Measurements from ENCODE around the gene SPAG7.
A peak's percentile ranks its signal among the peaks of the same experiment; 100 is the strongest.

SPAG7 gene

DNA sequence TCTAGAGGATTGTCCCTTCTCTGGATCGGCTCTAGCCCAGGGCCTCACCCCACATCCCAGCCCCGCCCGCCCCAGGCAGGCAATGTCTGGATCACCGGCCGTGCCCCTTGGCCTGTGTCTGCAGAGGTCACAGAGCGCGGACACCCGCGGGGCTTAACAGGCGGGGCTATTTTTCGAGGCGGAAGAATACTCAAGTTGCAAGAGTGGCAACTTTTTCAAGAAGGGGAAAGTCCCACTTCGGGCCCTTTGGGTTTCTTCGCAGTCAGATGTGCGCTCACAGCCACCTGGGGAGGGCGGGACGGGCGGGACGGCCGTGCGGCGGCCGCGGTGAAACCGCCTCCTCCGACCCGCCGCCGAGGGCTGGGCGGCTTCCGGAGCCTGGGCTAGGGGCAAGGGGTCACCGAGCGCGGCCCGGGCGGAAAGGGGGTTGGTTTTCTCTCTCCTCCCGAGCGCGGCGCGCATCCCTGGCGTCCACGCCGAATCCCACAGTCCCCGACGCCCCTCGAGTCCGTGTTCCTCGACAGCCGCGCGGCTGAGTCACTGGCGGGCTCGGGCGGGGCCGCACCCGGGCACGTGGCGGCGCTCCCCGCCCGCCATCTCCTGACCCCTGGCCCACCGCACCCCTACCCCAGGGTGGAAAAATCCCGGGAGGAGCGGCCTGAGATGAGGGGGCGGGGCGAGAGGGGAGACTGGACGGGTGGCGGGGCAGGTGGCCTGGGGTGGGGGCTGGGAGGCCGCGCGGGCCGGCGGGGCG is 18.1 kb downstream of the SPAG7 start:
- peak; percentile 54 for DNase-seq

DNA sequence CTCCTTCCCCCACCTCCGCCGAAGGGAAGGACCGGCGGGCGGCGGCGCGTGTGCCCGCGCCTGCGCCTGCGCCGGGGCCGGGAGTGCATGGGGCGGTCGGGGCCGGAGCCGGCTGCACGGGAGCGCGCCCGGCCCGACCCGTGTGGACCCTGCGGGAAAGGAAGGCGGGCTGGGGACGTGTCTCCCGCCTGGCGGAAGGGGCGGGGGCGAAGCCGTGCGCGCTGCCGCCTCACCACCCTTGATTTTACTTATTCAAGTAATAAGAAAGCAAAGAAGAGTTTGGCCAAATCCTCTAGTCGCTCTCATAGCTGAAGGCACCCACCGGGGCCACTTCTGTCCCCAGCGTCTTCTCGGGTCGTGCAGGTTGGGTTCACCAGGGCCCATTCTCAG is 18.7 kb downstream of the SPAG7 start:
- DNase-seq = peak; percentile 58

DNA sequence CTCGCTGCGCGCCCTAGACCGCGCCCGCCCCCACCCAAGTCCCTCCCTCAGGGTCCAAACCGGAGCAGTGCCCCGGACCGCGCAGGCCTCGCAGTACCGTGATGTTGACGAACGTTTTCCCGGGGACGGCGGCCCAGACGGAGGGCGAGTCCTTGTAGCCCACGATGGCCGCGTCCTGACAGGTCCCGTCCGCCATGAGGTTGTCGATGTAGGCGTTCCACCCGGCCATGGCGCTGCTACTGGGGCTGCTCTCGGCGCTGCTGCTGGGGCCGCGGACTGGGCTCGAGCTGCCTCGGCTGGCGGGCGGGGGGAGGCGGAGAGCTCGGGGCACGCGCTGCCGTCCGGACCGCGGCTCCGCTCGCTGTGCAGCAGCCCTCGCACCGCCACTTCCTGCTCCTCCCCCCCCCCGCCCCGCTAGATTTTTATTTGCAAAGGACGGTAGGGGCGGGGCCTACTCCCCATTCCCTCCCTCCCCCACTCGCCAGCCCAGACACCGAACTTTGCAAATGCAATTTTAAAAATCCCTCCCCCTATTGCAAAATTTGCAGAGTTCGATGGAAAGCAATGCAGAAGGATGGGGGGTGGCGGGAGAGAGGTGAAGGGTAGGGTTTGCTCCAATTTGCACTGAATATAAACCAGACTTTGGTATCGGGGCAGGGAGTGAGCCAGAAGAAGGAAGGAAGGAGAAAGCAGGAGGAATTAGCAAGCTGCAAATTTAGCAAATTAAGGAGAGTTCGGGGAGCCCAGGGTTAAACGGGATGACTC is 19.3 kb downstream of the SPAG7 start, which contains the start of gene PFN1:
TSS of gene PFN1 (minus strand) at position 365 of the 765 bp plus-strand sequence. CDS start at position 229, 136 bp downstream.
- DNase-seq = peak; percentile 58

DNA sequence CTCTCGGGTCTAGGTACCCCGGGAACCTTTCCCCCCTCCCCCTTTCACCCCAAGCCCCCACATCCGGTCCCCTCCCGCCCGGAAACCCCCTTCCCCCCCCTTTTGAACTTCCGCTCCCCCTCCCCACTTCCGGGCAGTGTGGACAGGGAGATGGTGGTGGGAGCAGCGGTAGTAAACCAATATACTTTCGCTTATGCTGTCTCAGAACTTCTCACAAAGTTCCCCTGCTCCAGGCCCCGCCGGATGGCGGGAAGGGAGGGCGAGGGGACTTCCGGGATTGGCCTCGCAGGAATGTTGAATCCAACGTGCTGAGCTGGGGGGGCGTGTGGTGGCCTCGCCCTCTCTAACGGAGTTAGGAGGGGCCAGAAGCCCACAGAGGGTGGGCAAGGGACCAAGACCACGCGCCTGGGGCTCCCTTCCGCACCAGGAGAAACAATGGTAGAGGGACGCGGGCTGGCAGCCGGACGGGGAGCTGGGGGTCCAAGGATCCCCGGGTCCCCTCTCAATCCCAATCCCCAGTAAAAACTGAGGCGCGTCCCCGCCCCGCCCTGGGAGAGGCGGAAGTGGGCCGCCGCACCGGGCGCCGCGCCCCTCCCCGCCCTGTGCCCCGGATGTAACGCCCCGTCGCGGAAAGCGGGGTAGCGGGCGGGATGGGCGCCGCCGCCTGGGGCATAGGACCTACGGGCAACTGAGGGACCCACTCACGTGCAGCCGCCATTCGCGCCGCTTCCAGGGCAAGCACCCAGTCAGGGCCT is 20.0 kb downstream of the SPAG7 start:
- DNase-seq = no peak

DNA sequence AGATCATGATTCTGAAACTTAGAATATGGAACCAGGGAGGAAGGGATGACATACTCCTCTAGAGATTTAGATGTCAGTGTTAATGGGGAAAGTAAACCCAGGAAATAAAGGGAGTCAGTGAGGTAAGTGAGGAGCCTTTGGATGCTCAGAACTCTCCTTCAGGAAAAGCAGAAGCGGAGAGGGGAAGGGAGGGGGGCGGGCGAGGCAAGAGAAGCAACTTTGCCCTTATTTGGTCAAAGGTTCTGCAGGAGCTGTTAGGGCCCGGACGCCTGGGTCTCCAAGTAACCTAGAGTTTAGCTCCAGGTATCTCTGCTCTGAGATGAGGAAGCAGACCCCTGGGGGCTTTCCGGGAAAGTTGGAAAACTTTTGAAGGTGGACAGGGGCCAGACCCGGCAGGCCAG is 20.6 kb downstream of the SPAG7 start:
- no peak for DNase-seq

DNA sequence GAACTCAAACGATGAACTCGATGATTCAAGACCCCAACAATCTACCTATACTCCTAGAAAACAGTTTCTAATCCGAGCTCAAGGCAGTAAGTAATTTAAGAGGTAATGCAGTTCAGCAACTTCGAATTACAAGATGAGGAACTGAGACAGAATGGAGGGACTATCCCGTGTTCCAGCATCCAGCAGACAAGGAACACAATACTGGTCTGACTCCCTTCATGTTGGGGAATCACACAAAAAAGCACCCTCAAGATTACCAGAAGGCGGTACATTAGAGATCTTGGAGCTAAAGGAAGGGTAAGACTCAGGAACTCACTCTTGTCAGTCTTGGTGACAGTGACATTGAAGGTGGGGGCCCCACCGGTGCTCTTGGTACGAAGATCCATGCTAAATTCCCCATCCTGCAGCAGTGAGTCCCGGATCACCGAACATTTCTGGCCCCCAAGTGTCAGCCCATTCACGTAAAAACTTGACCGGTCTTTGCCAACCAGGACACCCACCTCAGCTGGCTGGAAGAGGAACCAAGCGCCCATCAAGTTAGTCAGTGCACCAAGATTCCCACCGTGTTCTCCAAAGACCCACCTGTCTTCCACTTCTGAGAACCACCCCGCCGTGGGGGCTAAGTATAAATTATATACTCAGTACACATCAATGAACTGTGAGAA is 21.2 kb downstream of the SPAG7 start:
- no peak for DNase-seq

DNA sequence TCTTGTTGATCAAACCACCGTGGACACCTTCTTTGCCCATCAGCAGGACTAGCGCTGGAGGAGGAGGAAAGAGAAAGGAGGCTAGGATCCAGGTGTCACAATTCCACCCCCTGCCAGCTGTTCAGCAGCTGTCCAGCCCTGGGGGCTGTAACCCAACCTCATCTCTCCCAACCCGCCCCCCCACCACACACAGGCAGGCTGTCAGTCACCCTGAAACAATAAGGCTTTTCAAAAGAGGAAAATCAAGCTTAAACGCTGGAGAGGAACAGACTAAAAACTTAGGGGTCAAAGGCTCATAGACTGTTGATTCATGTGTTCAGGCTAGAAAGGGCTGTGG is 21.7 kb downstream of the SPAG7 start:
- no peak for DNase-seq

DNA sequence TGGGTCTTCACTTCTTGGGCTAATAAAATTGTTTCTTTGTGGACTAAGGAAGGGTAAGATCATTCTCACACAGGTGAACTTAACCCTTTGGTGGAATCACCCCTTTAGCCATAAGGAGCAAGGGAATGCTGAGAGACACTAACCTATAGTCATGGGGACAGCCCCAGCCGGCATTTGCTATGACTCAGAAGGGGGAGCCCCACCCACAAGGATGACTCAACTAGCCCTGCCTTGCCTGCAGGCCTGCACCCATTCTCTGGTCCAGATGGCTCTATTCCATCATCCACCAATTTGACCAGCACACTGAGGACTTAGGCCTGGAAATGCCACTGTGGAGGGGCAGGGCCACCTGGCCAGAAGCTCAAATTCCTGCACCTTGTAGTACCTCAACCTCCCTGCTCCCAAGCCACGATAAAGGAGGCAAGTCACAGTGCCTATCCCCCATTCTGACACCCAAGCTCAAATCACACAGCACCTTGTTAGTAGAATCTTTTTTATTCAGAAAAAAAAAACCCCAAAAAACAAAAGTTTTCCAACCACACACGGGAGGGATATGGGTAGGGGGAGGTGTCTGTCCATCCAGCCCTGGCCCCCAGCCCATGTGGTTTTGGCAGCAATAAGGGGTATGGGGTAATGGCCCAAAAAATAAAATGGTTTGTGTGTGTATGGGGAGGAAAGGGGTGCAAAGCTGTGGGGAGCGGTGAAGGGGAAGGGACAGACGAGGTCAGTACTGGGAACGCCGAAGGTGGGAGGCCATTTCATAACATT is 22.3 kb downstream of the SPAG7 start:
- DNase-seq = peak; percentile 21

DNA sequence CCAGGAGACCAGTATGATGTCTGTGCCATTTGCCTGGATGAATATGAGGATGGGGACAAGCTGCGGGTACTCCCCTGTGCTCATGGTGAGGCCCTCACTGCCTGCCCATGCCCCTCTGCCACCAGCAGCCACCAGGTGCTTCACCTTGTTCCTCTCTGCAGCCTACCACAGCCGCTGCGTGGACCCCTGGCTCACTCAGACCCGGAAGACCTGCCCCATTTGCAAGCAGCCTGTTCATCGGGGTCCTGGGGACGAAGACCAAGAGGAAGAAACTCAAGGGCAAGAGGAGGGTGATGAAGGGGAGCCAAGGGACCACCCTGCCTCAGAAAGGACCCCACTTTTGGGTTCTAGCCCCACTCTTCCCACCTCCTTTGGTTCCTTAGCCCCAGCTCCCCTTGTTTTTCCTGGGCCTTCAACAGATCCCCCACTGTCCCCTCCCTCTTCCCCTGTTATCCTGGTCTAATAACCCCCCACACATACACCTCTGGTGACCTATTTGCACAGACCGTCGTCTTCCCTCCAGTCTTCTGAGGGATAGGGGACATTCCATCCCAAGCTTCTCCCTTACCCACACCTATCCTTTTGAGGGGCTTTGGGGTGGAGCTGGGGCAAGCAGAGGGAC is 23.0 kb downstream of the SPAG7 start:
- no peak for DNase-seq

DNA sequence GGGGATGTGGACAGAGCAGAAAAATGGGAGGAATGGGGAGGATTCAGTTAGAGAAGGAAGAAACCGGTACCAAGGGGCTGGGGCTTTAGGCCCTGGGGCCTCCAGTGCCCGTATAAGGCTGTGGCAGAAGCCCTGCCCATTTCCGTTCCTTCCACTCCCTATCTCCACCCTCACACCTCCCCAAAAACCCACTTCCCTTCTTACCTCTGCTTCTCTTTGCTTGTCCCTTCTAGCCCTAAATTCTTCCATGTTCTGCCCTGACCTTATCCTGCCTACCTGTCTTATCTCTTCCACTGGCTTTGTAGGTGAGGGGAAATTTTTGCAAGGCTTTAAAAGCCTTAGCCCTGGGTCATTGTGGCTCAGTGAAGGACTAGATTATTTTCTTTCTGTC is 23.5 kb downstream of the SPAG7 start:
- no peak for DNase-seq

DNA sequence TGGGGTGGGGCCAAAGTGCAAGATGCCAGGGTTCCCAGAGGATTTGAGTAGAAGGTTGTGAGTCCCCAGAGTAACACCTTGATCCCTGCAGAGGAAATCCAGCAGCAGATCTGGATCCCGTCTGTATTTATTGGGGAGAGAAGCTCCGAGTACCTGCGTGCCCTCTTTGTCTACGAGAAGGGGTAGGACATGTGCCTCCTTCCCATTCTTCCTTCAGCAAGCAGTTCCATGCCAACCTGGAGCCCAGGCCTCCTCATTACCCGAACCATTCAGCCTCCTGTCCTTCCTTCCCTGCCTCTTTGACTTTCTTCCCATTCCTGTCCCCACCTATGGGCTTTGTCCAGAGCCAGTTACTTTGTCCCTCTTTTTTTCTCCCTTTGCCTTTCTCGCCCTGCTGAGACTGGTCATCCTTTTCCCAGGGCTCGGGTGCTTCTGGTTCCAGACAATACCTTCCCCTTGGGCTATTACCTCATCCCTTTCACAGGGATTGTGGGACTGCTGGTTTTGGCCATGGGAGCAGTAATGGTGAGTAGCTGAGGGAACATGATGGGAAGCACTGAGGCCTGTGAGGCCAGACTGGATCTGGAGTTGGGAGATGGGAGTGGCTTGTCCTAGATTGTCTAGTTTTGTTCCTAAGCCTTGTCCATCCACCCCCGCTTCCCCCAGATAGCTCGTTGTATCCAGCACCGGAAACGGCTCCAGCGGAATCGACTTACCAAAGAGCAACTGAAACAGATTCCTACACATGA is 24.7 kb downstream of the SPAG7 start:
- no peak for DNase-seq

DNA sequence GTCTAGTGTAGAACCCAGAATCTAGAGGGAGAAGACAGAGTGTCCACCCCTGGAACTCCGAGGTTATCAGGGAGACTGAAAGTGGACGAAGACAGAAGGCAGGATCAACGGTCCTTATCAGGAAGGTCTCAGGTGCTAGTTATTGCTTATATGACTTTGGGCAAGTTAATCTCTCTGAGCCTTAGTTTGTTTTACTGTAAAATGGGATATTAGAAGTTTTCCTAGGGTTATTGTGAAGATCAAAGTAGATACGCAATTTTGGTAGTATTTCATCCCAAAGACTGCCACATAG is 26.4 kb downstream of the SPAG7 start:
- DNase-seq = no peak

DNA sequence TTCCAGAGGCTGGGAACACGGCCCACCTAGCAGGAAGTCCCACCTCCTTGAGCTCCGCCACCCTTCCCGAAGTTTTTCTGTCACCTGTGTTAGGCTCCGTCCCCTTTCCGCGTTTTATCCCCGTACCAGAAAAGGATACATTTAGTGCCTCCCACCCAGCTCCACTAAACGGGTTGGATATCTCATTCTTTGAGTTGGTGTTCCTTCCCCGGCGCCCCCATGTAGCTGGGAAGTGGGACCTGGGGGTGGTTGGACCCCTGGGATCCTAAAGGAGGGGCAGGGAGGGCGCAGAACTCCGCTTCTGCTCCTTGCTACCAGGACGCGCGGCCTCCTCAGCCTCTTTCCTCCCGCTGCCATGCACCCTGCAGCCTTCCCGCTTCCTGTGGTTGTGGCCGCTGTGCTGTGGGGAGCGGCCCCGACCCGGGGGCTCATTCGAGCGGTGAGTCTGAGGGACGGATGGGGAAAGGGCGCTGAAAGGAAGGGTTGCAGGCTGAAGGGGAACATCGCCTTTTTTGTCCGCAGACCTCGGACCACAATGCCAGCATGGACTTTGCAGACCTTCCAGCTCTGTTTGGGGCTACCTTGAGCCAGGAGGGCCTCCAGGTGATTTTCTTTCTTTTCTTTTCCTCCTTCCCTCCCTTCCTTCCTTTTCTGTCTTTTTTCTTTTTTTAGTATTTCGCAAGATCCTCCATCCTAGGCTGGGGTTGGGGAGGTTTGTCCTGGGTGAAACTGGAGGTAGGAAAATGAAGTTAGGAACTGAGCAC is 26.9 kb downstream of the SPAG7 start:
- DNase-seq = no peak

DNA sequence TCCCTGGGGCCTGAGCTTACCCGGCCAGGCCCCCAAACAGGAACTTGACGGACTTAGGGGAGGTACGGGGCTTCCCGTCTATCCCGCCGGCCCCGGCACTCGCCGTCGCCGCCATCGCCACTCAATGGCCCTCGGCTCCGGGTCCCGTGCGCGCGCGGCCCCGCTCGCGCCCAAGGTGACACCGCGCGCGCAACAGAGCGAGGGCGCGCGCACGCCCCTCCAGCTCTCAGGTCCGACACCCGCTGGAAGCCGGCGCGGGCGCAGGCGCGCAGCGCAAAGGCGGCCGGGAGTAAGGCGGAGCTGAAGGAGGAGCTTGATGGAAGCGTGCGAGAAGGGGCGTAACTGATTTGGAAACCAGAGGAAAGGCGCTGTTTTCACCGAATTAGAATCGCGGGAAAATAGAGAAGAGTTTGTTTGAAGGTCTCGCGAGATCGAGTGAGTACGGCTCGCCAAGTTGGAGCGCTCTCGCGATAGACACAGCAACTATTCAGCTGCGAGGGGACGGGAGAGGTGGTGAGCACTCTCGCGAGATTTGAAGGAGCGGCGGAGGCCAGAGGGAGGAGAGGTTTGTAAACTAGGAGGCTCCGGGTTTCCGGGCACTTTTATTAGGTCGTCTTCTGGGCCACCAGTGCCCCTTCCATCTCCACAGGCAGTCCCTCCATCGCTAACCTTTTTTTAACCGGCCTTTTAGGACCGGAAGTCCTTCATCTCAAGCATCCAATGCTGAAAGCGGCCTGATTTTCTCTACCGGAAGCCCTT is 27.6 kb downstream of the SPAG7 start, which contains the start of the genes RNF167 and SLC25A11:
TSS of gene RNF167 (plus strand) at position 473 of the 759 bp plus-strand sequence. CDS start 642 bp downstream, outside the sequence.
TSS of gene SLC25A11 (minus strand) at position 251 of the 759 bp plus-strand sequence. CDS start at position 115, 136 bp downstream.
- peak; percentile 99 for DNase-seq

DNA sequence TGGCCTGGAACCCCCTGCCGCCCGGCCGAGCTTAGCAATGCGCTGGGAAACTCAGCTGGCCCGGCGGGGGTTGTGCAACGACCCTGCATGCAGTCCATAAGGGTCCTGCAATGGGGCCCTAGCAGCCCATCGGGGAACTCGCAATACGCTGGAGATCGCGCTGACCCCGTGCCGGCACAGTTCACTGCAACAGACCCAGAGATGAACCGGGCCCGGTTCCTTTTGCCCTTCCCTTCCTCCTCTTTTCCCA is 28.1 kb downstream of the SPAG7 start:
- DNase-seq = no peak

DNA sequence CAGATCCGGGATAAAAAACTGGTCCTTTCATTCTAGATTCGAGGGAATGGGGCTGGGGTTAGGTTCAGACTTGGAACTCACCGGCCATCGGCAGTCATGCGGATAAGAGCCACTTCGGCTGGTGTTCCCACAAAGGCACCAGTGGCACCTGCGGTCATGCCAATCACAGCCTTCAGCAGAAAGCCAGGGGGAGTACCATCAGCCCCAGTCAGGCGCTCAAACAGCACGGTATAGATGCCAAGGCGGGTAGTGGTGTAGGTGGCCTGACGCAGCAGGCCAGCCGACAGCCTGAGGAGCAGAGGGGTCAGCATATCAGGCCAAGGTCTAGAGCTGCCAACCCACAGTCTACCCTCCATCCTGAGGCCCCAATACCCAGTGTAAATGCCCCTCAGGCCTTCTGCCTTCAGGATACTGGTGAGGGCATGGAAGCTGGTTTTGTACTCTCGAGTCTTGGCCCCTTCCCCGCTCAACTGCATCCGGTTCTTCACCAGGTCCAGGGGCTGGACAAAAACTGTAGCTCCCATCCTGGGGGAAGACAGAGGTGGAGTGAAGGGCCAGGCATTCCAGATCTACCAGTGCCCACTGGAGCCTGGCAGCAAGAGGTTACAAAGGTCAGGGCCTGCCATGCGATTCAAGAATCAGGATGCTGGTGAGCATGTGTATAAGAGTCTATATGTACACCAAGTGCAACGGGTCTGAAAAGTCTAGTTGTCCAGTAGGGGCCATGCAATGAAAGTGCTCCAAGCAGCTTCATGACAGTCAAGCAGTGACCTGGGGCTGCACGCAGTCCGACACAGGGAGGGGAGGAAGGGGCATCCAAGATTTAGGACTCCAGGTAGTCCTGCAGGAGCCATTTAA is 28.7 kb downstream of the SPAG7 start:
- no peak for DNase-seq

DNA sequence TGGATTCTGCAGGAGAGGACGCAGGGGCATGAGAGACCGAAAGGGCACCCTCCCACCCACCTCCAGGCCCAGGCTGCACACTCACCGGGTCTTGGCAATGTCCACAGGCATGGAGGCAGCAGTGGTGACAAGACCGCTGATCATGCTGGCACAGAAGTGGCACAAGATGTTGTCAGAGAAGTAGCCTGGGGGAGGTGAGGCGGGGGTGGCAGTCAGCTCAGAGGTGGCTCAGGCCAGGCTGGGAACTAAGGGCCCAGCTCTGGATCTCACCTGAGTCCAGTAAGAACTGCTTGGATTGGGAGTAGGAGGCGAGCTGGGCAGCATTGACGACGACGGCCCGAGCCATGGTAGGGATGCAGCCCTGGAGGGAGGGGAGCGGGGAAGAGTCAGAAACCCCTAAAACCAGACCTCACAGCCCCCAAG is 29.5 kb downstream of the SPAG7 start:
- no peak for DNase-seq

DNA sequence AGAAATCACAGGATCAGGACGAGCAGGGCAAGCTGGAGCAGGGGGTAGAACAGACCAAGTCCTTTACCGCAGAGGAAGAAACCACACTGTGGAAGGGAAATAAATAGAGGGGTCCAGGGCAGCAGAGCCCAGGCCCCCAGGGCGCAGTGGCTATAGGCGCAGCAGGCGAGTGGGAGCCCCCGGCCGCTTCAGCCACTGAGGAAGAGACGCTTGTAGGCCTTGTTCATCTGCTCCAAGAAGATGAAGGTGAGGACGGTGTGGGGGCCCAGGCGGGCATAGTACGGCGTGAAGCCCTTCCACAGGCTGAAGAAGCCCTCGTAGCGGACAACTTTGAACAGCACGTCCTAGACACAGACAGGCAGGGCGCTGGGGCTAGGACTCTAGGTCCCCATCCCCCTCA is 30.1 kb downstream of the SPAG7 start:
- DNase-seq = no peak

DNA sequence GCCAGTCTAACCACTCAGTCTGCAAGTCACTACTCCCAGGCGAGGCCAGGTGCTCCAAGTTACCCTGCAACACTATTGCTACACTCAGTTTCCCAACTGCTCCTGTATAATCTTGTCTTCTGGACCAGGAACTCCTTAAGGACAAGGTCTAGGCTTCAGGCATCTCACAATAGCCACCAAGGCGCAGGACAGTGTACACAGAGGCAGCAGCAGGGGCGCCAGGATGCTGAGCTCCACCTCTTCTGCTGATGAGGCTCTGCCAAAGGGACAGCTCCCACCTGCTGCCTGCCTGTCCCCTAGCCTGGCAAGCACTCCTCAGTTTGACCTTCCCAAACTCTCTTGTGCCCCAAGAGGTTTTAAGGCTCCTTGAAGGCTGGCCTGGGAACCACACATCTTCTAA is 31.2 kb downstream of the SPAG7 start:
- no peak for DNase-seq
